Heart right ventricle (tissue), 16 donors: ENCODE data around the gene PIP4K2A. TPM values are rescaled to one million over a fixed set of nuclear protein-coding genes. Genes with fewer than 3 reads are reported as not detected.
A peak's percentile ranks its signal among the peaks of the same experiment; 100 is the strongest.

Experiments used
- ATAC-seq, 8 donors: fragments of 200-7000 bp; cut with Tn5 transposase; one replicate each; pipeline ENCODE4 v1.9.1; 2020; ENCODE audit warnings: mild to moderate bottlenecking in 8 of 8, moderate library complexity in 8 of 8, moderate number of reproducible peaks in 1 of 8
- DNase-seq, 2 donors: peaks; one replicate each; pipeline ENCODE4 v3.0.0-alpha.2; 2020
- H3K27ac ChIP-seq, 10 donors: fragments of 200-600 bp; sonication (generic) in 2 of 10; one replicate each; pipeline versions ENCODE4 v1.5.0 to v1.8.0; 2020 to 2022; ENCODE audit warnings: mild to moderate bottlenecking in 3 of 10
- H3K27me3 ChIP-seq, 7 donors: fragments of 200-600 bp; one replicate each; pipeline ENCODE4 v1.8.0; 2021 to 2022; ENCODE audit warnings: mild to moderate bottlenecking in 2 of 7
- H3K36me3 ChIP-seq, 9 donors: fragments of 200-600 bp; sonication (generic) in 1 of 9; one replicate each; pipeline versions ENCODE4 v1.5.0 to v1.8.0; 2020 to 2022; ENCODE audit warnings: mild to moderate bottlenecking in 2 of 9
- H3K4me1 ChIP-seq, 9 donors: fragments of 200-600 bp; sonication (generic) in 1 of 9; one replicate each; pipeline versions ENCODE4 v1.5.0 to v1.8.0; 2020 to 2022; ENCODE audit warnings: mild to moderate bottlenecking in 4 of 9
- H3K4me3 ChIP-seq, 10 donors: fragments of 200-600 bp; sonication (generic) in 2 of 10; one replicate each; pipeline versions ENCODE4 v1.5.0 to v1.8.0; 2020 to 2022; ENCODE audit warnings: mild to moderate bottlenecking in 7 of 10, moderate library complexity in 2 of 10
- H3K9me3 ChIP-seq, 11 donors: fragments of 200-600 bp in 10 of 11; sonication (generic) in 2 of 11; one replicate each; pipeline versions ENCODE4 v1.5.0 to v1.8.0; 2013 to 2022; ENCODE audit warnings: mild to moderate bottlenecking in 2 of 11, control low read depth in 1 of 11, moderate library complexity in 1 of 11
- WGBS, 2 donors: extraction: QIAGEN DNeasy Blood & Tissue Kit; methylation state at CpG; one replicate each; pipeline ENCODE4 v1.1.7; 2013; ENCODE audit warnings: inconsistent platforms in 1 of 2; 5-methylcytosine and 5-hydroxymethylcytosine counted together
- intact Hi-C, 10 donors: fragments of 100-400 bp; cut with DNase I; formaldehyde crosslinking; loops; one replicate each; pipeline versions ENCODE4 v1.11.1 to v1.14.2; 2022
- polyA plus RNA-seq, 2 donors: library from polyadenylated mRNA; stranded (reverse); fragments of 200-250 nt; gene quantifications; one replicate each; pipeline ENCODE4 v1.2.3, GENCODE V29; 2013
- total RNA-seq, 10 donors: library from RNA; stranded (reverse); fragmentation: NEBNext Ultra II Directional in 3 of 10; extraction: Animal tissue kit (Norgen Biotek cat#: 25700) in 3 of 10; gene quantifications; one replicate each; pipeline versions ENCODE4 v1.2.1 to v1.2.4, GENCODE V29; 2021 to 2023
- TF ChIP-seq, protein P1 (sequence below), 9 donors: fragments of 200-600 bp; sonication (generic) in 2 of 9; IDR thresholded peaks; one replicate each; pipeline versions ENCODE4 v1.5.0 to v1.8.0; 2021 to 2022; ENCODE audit warnings: antibody characterized with exemption in 9 of 9, mild to moderate bottlenecking in 5 of 9, moderate library complexity in 1 of 9
- donor health status: Arrhythmogenic right ventricular cardiomyopathy.
- donor health status: ischemic (EF 13 %, LVEDD 7.1; RV severe dilation, severe dysfunction).
- donor health status: healthy with polysubstance abuse.
- donor health status: DM: no; HTN: yes; CAD: no.
- donor health status: DM: no; HTN: no; CAD: no.
- donor health status: ischemic (EF 25% LVEDD 6.9; RV normal size, moderate dysfunction).
- donor health status: ischemic (EF 25% LVEDD 5.7; RV mildly dilated, moderate dysfunction).
- donor health status: healthy.
- donor health status: DM: yes; HTN: yes; CAD: no.
- donor health status: Ischemic cardiomyopathy.
- donor health status: ischemic (EF 35%, LVEDD 5.7; RV mildly dilated, moderate dysfunction).
- donor health status: nonischemic (EF 11% LVEDD 7.7; RV severe dilation, severe dysfunction).
- donor health status: DM: yes; HTN: yes; CAD: no.
- donor health status: PGD.
- donor health status: ischemic (EF 29% LVEDD 5.4; RV normal size, mild dysfunction).
- donor health status: nonischemic (EF 23%, LVEDD 6.1; RV moderate dilation, normal function).

Gene PIP4K2A
- total and polyA plus RNA-seq, 12 donors = 6.0 to 29.1 (median 13.3) TPM

DNA sequence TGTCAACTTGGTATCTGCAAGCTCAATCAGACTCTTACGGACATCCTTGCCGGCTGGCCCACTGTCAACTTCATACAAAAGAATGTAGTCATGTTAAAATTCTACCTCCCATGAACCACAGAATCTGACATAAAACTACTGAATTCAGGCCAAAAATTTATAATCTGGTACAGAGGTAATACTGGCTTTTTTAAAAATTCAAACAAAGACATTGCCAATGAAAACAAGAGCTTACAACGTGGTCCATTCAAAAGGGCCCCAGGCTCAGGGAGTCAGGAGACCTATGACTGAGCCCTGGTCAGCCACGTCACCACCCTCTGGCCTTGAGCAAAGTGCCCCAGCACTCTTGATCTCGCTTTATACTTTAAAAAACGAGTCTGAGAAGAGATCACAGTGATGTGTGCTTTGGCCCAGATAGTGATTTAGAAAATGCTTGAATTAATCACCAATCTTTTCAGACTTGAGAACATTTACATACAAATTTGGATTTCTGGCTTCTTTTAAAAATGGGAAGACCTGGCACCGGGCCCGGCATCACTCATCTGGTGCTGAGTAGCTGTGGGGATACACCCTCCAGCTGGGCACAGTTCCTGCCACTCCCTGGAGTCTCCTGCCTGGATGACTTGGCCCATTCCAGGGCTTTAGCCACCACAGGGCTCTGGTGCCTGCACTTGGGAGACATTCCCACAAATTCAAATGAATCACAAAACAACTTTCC, 94.1 kb downstream of the PIP4K2A start:
- ATAC-seq = peak; percentile 56 to 87 (median 63)
- intact Hi-C loops = loop anchor here in 3 of 10 donors (10.0 kb wide), 1 partner anchor 95 kb away; the partner anchor contains the start of gene PIP4K2A (in 3 of the 3)
- Histone ChIP-seq H3K4me3 (no peak overlapping the region), H3K9me3 (no peaks in the 10 kb centered on the region), H3K27ac (peak overlapping the region in 7 of 10 donors; percentile 2 to 61 (median 26)), H3K4me1 (peaks cover 8 to 100% (median 75%) of the 10 kb centered on the region in 9 donors), H3K36me3 (no peaks in the 10 kb centered on the region), H3K27me3 (no peaks in the 10 kb centered on the region)
- TF ChIP-seq, protein P1, sequence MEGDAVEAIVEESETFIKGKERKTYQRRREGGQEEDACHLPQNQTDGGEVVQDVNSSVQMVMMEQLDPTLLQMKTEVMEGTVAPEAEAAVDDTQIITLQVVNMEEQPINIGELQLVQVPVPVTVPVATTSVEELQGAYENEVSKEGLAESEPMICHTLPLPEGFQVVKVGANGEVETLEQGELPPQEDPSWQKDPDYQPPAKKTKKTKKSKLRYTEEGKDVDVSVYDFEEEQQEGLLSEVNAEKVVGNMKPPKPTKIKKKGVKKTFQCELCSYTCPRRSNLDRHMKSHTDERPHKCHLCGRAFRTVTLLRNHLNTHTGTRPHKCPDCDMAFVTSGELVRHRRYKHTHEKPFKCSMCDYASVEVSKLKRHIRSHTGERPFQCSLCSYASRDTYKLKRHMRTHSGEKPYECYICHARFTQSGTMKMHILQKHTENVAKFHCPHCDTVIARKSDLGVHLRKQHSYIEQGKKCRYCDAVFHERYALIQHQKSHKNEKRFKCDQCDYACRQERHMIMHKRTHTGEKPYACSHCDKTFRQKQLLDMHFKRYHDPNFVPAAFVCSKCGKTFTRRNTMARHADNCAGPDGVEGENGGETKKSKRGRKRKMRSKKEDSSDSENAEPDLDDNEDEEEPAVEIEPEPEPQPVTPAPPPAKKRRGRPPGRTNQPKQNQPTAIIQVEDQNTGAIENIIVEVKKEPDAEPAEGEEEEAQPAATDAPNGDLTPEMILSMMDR (IDR thresholded peaks at IDR 0.05) = no peak
- WGBS, 2 donors = 25 to 26% methylated on average over 8 of the region's 8 CpGs
- peak; percentile 64 to 76 for DNase-seq

DNA sequence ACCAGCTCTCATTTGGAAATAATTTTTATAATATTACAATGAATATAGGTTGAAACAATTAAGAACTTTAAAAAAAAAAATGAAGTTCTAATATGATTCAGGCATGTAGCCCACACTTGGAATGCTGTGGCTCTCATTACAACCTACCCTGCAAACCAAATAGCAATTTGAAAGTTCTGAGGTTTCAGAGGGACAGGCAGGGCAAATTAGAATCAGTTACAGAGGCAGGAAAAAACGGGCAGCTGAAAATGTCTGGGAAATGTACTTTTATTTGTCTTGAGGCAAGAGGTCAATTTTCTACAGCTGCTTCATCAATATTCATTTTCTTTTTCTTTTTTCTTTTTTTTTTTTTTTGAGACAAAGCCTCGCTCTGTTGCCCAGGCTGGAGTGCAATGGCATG, 95.3 kb downstream of the PIP4K2A start:
- no peak overlapping the region for H3K4me3 ChIP-seq
- WGBS, 2 donors = 85 to 94% methylated on average over 2 of the region's 2 CpGs
- ATAC-seq = no peak
- DNase-seq = no peak
- peaks cover 8 to 100% (median 67%) of the 10 kb centered on the region in 9 donors for H3K4me1 ChIP-seq
- no peaks in the 10 kb centered on the region for H3K27me3 ChIP-seq
- no peaks in the 10 kb centered on the region for H3K9me3 ChIP-seq
- H3K27ac ChIP-seq = peak overlapping the region; percentile 24 to 81 (median 61)
- intact Hi-C loops = loop anchor here in 3 of 10 donors (5.0 to 10.0 kb wide), 4 partner anchors 38 to 446 kb away; partner anchors contain the start of gene PIP4K2A (in 1 of the 3)
- H3K36me3 ChIP-seq = no peaks in the 10 kb centered on the region
- TF ChIP-seq, protein P1 (IDR thresholded peaks at IDR 0.05) = no peak

- peak in 1 of 2 donors; percentile 34 for DNase-seq
- peaks cover 8 to 98% (median 63%) of the 10 kb centered on the region in 9 donors for H3K4me1 ChIP-seq
- 20 to 32% methylated on average over 4 of the region's 4 CpGs for WGBS, 2 donors
- intact Hi-C loops = loop anchor here in 3 of 10 donors (5.0 to 10.0 kb wide), 4 partner anchors 39 to 447 kb away; partner anchors contain the start of gene PIP4K2A (in 1 of the 3)
- peak in 7 of 8 donors; percentile 41 to 84 (median 77) for ATAC-seq
- H3K27me3 ChIP-seq = no peaks in the 10 kb centered on the region
- no peaks in the 10 kb centered on the region for H3K9me3 ChIP-seq
- peak overlapping the region; percentile 24 to 81 (median 61) for H3K27ac ChIP-seq
- no peaks in the 10 kb centered on the region for H3K36me3 ChIP-seq
- no peak overlapping the region for H3K4me3 ChIP-seq
- TF ChIP-seq, protein P1 (IDR thresholded peaks at IDR 0.05) = no peak
These were observed 96.1 kb downstream of the PIP4K2A start for GRCh38 chr10:22618078-22618785.

GRCh38 chr10:22617516-22617915, 96.9 kb downstream of the PIP4K2A start:
- DNase-seq (no peak), ATAC-seq (no peak)
- H3K27ac ChIP-seq = peak overlapping the region in 9 of 10 donors; percentile 33 to 81 (median 62)
- WGBS, 2 donors = 74 to 86% methylated on average over 3 of the region's 3 CpGs
- no peaks in the 10 kb centered on the region for H3K36me3 ChIP-seq
- H3K4me1 ChIP-seq = peaks cover 8 to 93% (median 63%) of the 10 kb centered on the region in 9 donors
- no peaks in the 10 kb centered on the region for H3K27me3 ChIP-seq
- intact Hi-C loops = loop anchor here in 3 of 10 donors (5.0 to 10.0 kb wide), 4 partner anchors 40 to 447 kb away; partner anchors contain the start of gene PIP4K2A (in 1 of the 3)
- TF ChIP-seq, protein P1 (IDR thresholded peaks at IDR 0.05) = peak in 2 of 9 donors; percentile 15 to 17
- H3K4me3 ChIP-seq = no peak overlapping the region
- no peaks in the 10 kb centered on the region for H3K9me3 ChIP-seq
